Stimulated activated CD4-positive, alpha-beta T cell treated with anti-CD3 and anti-CD28 coated beads, TNF-alpha, amount 100 ng/mL, for 4 hours (primary cell): Measurements from ENCODE around the gene ADARB1.

Experiments used
- DNase-seq, 3 experiments: peaks; one replicate each; pipeline ENCODE4 v3.0.0-alpha.2; 2020; ENCODE audit warnings: low read depth in 3 of 3

ADARB1 gene

DNA sequence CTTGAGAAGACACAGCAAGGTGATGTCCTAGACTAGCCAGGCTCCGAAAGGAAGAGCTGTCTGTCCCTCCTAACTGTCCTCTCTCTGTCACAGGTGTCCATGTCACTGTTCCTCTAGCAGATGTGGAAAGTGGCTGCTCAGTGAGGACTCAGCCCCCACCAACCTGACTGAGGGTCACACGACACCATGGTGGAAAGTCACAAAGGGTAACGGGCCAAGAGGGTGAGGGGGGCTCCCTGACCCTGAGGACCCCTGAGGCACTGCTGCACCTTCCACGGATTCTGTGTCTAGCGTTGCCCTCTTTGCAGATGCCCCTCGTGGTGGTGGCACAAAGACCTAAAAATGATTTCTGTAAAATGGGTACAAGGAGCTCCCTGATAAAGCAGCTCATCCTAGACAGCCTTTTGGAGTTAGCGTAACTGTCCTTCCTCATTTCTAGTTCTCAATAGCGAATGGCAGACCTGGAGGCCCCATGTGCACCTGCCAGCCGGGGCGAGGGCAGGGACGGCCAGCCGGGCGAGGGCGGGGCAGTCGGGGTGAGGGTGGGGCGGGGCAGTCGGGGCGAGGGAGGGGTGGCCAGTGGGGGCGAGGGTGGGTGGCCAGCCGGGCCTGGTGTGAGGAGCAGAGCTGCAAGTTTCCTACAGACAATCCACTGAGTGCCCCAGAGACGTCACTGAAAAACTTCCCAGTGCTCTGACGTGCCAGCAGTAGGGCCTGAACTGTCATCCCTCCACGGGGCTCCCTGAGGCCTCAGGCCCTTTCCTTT is 189.9 kb downstream of the ADARB1 start:
- DNase-seq, result no peak

DNA sequence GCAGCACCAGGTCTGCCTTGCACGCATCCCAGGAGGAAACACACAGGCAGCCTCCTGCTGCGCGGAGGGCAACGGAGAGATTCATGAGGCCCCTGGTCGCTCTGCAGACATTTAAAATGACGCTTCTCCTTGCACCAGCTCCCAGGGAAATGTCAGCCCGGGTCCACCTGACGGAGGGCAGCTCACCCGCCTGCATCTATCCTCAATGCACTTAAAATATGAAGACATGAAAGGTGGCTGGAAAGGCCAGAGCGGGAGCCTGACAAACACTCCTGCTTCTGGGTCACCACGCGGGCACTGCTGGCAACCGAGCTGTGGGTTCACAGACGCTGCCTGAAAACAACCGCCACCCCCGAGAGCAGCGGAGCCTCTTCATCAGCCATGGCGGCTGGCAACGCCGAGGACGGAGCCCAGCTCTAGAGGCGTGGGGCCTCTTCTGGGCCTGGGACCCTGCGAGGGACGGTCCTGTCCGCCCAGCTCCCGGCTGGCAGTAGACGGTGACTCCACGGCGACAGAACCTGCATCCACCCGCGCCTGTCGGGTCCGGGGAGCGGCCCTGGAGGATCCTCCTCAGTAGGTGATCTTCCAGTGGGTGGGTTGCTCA is 190.6 kb downstream of the ADARB1 start:
- DNase-seq, result no peak

DNA sequence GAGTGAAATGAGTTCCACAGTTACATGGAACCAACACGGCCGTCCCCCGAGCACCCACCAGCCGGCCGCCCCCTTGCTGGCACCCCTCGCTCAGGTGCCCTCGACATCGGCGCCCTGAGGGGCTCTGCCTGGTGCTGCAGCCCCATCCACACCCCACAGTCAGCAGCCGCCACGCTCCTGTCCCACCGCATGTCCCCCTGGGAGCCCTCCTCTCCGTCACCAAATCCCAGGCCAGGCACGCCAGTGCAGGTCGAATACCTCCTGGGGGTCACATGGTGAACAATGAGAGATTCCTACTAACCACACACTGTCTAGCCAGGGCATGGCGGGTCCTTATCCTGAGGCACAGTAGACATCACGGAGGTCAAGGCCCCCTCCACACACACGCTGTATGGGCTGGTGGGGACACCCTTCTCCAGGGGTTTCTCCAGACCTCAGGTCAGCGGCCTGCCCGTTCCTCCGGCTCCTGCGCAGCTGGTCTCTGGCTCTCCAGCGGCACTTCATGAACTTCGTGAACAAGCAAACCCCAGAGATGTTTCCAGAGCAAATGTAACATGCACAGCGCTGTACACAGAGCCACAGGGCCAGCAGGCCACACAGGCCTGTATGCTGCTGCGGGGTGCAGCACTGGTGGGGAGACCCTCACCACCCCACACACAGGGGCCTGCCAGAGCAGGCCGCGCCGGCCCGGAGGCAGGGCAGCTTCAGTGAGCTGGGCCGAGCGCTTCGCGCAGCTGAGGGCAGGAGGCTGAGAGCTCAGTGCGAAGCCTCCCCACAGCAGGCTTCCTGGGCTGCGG is 191.5 kb downstream of the ADARB1 start:
- no peak for DNase-seq

GRCh38 chr21:45266518-45267389 is 192.4 kb downstream of the ADARB1 start:
- DNase-seq, result no peak

GRCh38 chr21:45267390-45267760 is 193.0 kb downstream of the ADARB1 start:
- DNase-seq, result no peak

GRCh38 chr21:45269861-45270260 is 195.5 kb downstream of the ADARB1 start:
- DNase-seq, result no peak

DNA sequence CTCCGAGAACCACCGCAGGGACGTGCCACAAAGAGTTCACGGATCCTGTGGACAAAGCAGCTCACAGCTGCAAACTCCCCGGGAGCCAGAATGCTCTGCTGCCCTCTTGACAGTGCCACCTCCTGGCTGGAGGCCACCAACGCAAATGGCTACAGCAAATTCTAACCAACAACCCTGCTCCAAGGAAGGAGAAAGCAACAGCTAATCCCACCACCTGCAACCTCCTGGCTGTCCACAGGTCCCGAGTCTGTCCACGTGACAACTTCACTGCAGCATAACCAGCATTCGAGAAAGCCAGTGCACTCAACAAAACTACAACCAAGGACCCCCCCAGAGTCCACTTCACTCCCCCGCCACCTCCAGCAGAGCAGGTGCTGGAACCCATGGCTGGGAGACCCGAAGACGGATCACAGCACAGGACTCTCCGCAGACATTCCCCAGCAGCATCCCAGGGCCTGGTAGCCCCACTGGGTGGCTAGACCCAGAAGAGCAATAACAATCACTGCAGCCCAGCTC is 196.0 kb downstream of the ADARB1 start:
- DNase-seq, result no peak
